Skeletal muscle tissue (tissue), 4 donors: Measurements from ENCODE around the gene CHD6. TPM values are rescaled to one million over a fixed set of nuclear protein-coding genes. Genes with fewer than 3 reads are reported as not detected.

Experiments
- H3K27ac ChIP-seq: one replicate; pipeline ENCODE4 v1.7.0; 2013; ENCODE audit warnings: mild to moderate bottlenecking, low read depth, low read length, inconsistent platforms
- H3K27me3 ChIP-seq, 3 donors: one replicate each; pipeline ENCODE4 v1.7.0; 2013; ENCODE audit warnings: low read length in 3 of 3; ENCODE audit not compliant: control insufficient read depth in 3 of 3, insufficient read depth in 3 of 3
- H3K36me3 ChIP-seq, 3 donors: one replicate each; pipeline ENCODE4 v1.7.0; 2013; ENCODE audit warnings: low read length in 3 of 3; ENCODE audit not compliant: control insufficient read depth in 3 of 3, insufficient read depth in 3 of 3
- H3K4me1 ChIP-seq, 3 donors: one replicate each; pipeline ENCODE4 v1.7.0; 2013; ENCODE audit warnings: low read length in 3 of 3, mild to moderate bottlenecking in 3 of 3; ENCODE audit not compliant: control insufficient read depth in 3 of 3, insufficient read depth in 3 of 3
- H3K4me3 ChIP-seq, 3 donors: one replicate each; pipeline ENCODE4 v1.7.0; 2013; ENCODE audit warnings: low read length in 3 of 3
- H3K9ac ChIP-seq, 3 donors: one replicate each; pipeline ENCODE4 v1.7.0; 2013; ENCODE audit warnings: low read length in 3 of 3, mild to moderate bottlenecking in 3 of 3, moderate library complexity in 2 of 3, low read depth in 1 of 3
- H3K9me3 ChIP-seq, 3 donors: one replicate each; pipeline ENCODE4 v1.7.0; 2013; ENCODE audit warnings: low read length in 3 of 3; ENCODE audit not compliant: control insufficient read depth in 3 of 3
- total RNA-seq: library from RNA; depleted of rRNA; stranded (reverse); fragments of >200 nt; gene quantifications from one replicate; pipeline ENCODE4 v1.2.3, GENCODE V29; 2014
- donor health status: Osteomylitis.

The CHD6 gene
- total RNA-seq, 1 donor from 2014 or later: 45.9 TPM

DNA sequence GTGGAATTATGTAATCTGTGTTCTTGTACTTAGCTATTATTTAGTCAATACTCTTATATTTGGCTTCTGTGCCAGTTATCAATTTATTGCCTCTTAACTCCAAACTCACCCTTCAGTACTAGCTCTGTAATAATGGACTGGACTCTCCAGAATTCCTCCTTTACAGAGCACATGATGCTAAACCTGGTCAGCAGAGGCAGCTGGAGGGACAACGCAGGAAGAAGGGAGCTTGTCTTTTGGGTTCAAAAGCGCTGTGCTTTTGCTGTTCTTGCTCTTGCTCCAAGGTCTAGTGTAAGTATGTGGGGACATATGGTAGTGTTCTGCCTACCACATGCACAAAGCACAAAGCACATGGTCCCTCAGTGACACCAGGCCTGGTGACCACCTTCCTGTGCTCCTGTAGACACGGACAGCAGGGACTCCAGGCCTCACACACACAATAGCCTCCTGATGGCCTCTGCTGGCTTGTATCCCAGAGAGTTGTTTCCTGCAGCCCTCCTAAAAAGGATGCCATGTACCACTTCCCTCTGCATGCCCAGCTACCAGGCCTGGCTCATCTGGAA is 46.1 kb downstream of the CHD6 start:
- Histone ChIP-seq H3K27ac (no peak overlapping the region), H3K27me3 (no peaks in the 10 kb centered on the region), H3K4me1 (peaks cover 34 to 37% (median 35%) of the 10 kb centered on the region in 3 donors), H3K9ac (no peak overlapping the region), H3K9me3 (no peaks in the 10 kb centered on the region), H3K36me3 (no peaks in the 10 kb centered on the region), H3K4me3 (no peak overlapping the region)

DNA sequence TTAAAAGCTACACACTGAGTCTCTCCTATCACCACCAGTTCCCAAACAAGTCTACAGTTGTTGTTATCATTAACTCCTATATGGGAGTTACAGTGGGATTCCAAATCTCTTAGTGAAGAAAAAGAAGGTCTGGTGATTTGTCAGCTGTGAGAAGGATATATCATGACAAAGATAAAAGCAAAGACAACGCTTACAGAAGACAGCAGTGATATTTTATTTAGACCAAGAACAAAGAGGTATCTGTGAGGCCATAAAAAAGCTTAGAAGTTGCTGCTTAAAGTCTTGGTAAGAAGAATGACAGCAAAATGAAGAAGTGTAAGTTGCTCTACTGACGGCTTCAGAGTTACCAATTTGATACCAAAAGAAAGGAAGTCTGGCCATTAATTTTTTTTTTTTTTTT is 47.2 kb downstream of the CHD6 start:
- H3K4me3 ChIP-seq: no peak overlapping the region
- H3K27ac ChIP-seq: no peak overlapping the region
- H3K4me1 ChIP-seq: peaks cover 34 to 36% (median 35%) of the 10 kb centered on the region in 3 donors
- H3K9me3 ChIP-seq: no peaks in the 10 kb centered on the region
- no peaks in the 10 kb centered on the region for H3K27me3 ChIP-seq
- H3K36me3 ChIP-seq: no peaks in the 10 kb centered on the region
- H3K9ac ChIP-seq: no peak overlapping the region

DNA sequence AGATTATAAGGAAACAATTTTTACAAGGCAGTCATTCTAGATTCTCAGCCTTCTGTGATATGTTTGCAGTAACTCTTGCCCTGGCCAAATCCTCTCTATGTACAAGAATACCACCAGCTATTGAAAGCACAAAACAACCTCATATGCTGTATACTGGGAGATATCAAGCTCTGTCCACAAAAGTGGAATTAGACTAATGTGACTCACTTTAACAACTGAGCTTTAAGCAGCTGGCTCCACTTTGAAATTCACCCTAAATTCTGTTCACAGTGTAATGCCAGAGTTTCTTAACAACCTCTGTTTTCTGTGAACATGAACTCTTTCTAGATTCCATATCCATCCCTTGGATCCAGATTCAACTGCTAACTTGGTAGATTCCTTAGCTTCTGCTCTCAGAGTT is 47.6 kb downstream of the CHD6 start:
- Histone ChIP-seq H3K27me3 (no peaks in the 10 kb centered on the region), H3K9ac (no peak overlapping the region), H3K9me3 (no peaks in the 10 kb centered on the region), H3K4me3 (no peak overlapping the region), H3K36me3 (no peaks in the 10 kb centered on the region), H3K27ac (no peak overlapping the region), H3K4me1 (peaks cover 34 to 36% (median 35%) of the 10 kb centered on the region in 3 donors)

DNA sequence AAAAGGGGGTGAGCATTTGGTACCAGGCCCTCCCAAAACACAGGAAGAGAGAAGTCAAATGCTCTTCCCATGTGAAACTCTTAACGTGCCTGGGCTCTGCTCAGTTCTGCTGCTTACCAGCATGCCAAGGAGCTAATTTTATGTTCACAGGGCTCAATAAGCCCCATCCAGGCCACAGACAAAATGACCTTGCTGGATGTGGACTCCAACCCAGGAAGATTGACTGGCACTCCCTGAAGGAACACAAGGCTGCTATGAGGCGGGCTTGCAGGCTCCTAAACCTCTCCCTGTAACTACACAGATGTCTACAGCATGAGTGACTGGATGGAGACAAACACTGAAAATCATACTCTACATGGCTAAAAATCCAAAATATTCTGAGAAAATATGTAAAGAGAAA is 50.6 kb downstream of the CHD6 start:
- H3K4me3 ChIP-seq: no peak overlapping the region
- H3K27me3 ChIP-seq: no peaks in the 10 kb centered on the region
- no peak overlapping the region for H3K27ac ChIP-seq
- peaks cover 21 to 26% (median 22%) of the 10 kb centered on the region in 3 donors for H3K4me1 ChIP-seq
- H3K36me3 ChIP-seq: no peaks in the 10 kb centered on the region
- H3K9me3 ChIP-seq: no peaks in the 10 kb centered on the region
- no peak overlapping the region for H3K9ac ChIP-seq

DNA sequence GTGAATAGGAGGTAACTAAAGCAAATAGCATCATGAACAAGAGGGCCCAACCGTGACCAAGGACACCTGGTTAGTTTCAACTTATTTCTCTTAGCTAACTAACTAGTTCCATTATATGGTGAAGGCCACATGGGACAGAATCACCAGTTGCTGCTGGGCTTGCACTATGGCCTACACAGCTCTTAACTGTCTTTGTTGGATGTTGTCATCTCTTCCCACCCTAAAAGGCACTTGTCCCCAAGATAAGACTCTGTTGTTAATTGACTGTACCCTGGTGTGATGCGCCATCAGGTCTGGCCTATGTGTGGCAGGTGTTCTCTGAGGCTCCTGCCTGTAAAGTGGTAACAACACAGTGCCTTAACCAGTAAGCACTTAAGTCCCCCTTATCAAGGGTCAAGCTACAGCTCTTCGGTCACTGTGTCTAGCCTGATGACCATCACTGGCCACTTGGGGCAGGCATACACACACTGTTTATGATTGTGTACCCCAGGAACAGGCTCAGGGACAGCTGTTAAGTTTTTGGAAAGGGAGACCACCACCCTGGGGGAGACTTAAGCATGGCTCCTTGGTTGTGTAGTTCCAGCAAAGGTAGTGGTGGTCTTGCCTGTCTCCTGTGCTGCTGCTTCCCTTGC is 51.2 kb downstream of the CHD6 start:
- Histone ChIP-seq H3K9ac (no peak overlapping the region), H3K4me3 (no peak overlapping the region), H3K27ac (no peak overlapping the region), H3K36me3 (no peaks in the 10 kb centered on the region), H3K9me3 (no peaks in the 10 kb centered on the region), H3K27me3 (no peaks in the 10 kb centered on the region), H3K4me1 (peaks cover 17 to 20% (median 17%) of the 10 kb centered on the region in 3 donors)

DNA sequence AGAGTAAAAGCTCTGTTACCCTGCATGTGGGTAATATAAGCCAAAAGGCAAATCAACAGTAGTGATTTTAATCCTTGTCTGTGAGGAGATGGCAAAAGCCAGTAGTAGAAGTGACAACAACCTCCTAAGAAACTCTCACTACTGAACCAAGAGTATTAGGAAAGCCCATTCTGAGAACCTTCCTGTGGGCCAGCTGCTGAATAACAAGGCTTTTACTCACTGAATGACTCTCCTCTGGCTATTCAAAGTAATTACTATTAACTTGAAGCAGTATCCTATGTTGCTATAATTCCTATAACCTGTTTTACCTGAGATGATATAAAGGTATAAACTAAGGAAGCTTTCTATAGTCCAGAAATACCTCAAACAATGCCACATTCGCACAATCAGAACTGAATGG is 55.1 kb downstream of the CHD6 start:
- Histone ChIP-seq H3K4me3 (no peak overlapping the region), H3K27me3 (no peaks in the 10 kb centered on the region), H3K9me3 (no peaks in the 10 kb centered on the region), H3K27ac (no peak overlapping the region), H3K9ac (no peak overlapping the region), H3K4me1 (peaks cover 8 to 19% (median 12%) of the 10 kb centered on the region in 3 donors), H3K36me3 (no peaks in the 10 kb centered on the region)

DNA sequence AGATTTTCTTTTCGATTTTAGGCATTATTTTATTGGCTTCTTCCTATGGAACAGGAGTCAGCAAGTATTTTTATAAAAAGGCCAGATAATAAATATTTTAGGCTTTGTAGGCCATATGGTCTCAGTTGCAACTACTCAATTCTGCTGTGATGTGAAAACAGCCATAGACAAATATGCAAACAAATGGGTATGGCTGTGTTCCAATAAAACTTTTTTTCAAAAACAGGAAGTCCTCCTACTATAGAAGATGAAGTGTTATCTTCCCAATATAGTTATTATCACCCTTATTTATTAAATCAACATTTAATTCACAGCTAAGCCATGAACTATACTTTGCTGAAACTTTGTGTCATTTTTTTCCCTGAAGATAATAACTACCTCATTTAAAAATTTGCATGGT is 57.2 kb downstream of the CHD6 start:
- peaks cover 0 to 15% (median 4%) of the 10 kb centered on the region in 3 donors for H3K4me1 ChIP-seq
- H3K27ac ChIP-seq: no peak overlapping the region
- H3K36me3 ChIP-seq: no peaks in the 10 kb centered on the region
- H3K9ac ChIP-seq: no peak overlapping the region
- H3K27me3 ChIP-seq: no peaks in the 10 kb centered on the region
- H3K9me3 ChIP-seq: no peaks in the 10 kb centered on the region
- H3K4me3 ChIP-seq: no peak overlapping the region

DNA sequence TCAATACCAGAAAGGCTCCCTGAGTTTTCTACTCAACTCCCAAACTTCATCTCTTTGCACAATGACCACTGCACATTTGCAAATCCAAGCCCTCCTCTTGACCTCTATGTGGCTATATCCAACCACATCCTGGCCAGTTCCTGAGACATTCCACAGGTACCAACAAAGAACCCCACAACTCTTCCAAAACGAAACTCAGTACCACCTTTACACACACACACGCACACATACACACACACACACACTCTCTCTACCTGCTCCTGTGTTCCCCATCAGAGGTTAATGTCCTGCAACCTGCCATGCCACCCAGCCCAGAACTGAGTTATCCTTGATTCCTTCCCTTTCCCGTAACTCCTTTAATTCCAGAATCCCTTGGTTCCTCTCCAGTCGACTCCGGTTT is 58.5 kb downstream of the CHD6 start:
- Histone ChIP-seq H3K9ac (no peak overlapping the region), H3K4me3 (no peak overlapping the region), H3K27me3 (no peaks in the 10 kb centered on the region), H3K4me1 (peaks cover 0 to 15% (median 4%) of the 10 kb centered on the region in 3 donors), H3K27ac (no peak overlapping the region), H3K36me3 (no peaks in the 10 kb centered on the region), H3K9me3 (no peaks in the 10 kb centered on the region)

DNA sequence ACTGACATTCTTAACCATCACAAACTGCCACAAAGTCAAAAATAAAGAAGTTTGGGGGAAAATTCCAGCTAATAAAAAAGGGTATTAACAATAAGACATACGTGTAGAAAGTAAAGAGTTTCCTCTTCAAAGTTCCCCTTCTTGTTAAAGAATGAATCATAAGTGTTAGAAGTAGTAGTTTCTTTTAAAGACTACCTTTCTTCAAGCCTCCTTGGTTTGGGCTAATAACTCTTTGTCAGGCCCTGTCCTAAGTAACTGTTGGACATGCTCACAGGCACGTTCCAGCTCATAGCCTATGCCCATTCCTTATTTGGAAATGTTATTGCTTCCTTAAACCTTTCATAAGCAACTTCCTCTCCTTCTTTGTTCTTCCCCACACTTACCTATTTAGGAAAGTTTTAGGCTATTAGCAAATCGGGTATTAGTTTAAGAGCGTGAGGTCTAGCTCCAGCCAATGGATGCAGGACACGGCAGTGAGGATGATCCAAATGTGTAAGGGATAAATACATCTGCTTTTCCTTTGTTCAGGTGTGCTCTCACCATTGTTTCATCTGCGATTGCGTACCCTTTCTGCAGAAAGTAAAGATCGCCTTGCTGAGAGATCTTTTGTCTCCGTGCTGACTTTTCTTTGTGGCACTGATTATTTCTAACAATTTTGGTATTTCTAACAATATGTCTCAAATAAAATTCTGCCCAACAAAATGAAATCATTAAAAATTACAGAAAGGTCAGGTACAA is 64.9 kb downstream of the CHD6 start:
- H3K27ac ChIP-seq: no peak overlapping the region
- H3K9ac ChIP-seq: no peak overlapping the region
- H3K36me3 ChIP-seq: no peaks in the 10 kb centered on the region
- H3K4me3 ChIP-seq: no peak overlapping the region
- peaks cover 0 to 5% (median 0%) of the 10 kb centered on the region in 3 donors for H3K4me1 ChIP-seq
- H3K27me3 ChIP-seq: no peaks in the 10 kb centered on the region
- H3K9me3 ChIP-seq: no peaks in the 10 kb centered on the region
